Spinal cord (tissue), 10 donors: ENCODE results near the gene OTOG. TPM values are rescaled to one million over a fixed set of nuclear protein-coding genes. Genes with fewer than 3 reads are reported as not detected.
A peak's percentile ranks its signal among the peaks of the same experiment; 100 is the strongest.

Source experiments
- DNase-seq, 6 donors: peaks; one replicate each; pipeline versions ENCODE4 v3.0.0 to v3.0.0-alpha.2; 2013 to 2015; ENCODE audit warnings: low spot score in 6 of 6, low read depth in 4 of 6
- H3K27ac ChIP-seq: one replicate; pipeline ENCODE4 v1.5.1; 2013; ENCODE audit warnings: low read depth, low read length, control low read depth
- H3K27me3 ChIP-seq: one replicate; pipeline ENCODE4 v1.6.1; 2013; ENCODE audit warnings: low read length; ENCODE audit not compliant: control insufficient read depth, insufficient read depth
- H3K36me3 ChIP-seq: one replicate; pipeline ENCODE4 v1.6.1; 2013; ENCODE audit warnings: low read length; ENCODE audit not compliant: control insufficient read depth, insufficient read depth
- H3K4me1 ChIP-seq: one replicate; pipeline ENCODE4 v1.6.1; 2013; ENCODE audit warnings: low read length; ENCODE audit not compliant: control insufficient read depth, insufficient read depth
- H3K4me3 ChIP-seq: one replicate; pipeline ENCODE4 v1.5.1; 2013; ENCODE audit warnings: low read depth, low read length, control low read depth
- H3K9me3 ChIP-seq: one replicate; pipeline ENCODE4 v1.6.1; 2013; ENCODE audit warnings: low read length; ENCODE audit not compliant: control insufficient read depth, insufficient read depth
- whole genome bisulfite sequencing: methylation state at CpG from one replicate; pipeline ENCODE4 v1.1.5; 2013; ENCODE audit warnings: missing lambda C conversion rate; ENCODE audit not compliant: insufficient coverage; 5-methylcytosine and 5-hydroxymethylcytosine counted together
- polyA plus RNA-seq, 2 donors: library from polyadenylated mRNA; unstranded; fragments of 120-200 nt; gene quantifications; one replicate each; pipeline ENCODE4 v1.2.1, GENCODE V29; 2013; ENCODE audit not compliant: insufficient read length in 2 of 2
- total RNA-seq, 2 donors: library from RNA; depleted of rRNA in 1 of 2; stranded (reverse); fragments of 120-200 nt in 1 of 2; fragments of >200 nt in 1 of 2; gene quantifications; one replicate each; pipeline versions ENCODE4 v1.2.3 to v1.2.4, GENCODE V29; 2013 to 2014
- donor health status: healthy.

The OTOG gene
- total and polyA plus RNA-seq, 4 donors, result under 0.01 to 1.3 (median 0.23) TPM; not detected in 1

DNA sequence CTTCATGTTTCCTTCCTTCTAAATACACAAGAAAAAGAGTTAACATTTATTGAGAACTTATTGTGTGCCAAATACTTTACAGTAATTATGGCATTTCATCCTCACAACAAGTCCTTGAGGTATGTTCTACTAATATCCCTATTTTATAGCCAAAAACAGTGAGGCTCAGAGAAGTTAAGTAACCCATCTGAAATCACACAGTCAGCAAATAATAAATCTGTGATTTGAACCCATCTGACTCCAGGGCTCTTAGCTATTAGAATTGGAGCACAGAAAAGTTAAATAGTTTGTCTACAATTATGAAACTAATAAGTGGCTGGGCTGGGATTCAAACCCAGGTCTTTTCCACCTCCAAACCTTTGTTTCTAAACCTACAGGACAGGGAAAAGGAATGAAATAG is 135.8 kb downstream of the OTOG start:
- Histone ChIP-seq H3K9me3 (no peaks in the 10 kb centered on the region), H3K36me3 (no peaks in the 10 kb centered on the region), H3K27me3 (no peaks in the 10 kb centered on the region), H3K27ac (no peak overlapping the region), H3K4me3 (no peak overlapping the region), H3K4me1 (no peaks in the 10 kb centered on the region)
- no peak for DNase-seq

DNA sequence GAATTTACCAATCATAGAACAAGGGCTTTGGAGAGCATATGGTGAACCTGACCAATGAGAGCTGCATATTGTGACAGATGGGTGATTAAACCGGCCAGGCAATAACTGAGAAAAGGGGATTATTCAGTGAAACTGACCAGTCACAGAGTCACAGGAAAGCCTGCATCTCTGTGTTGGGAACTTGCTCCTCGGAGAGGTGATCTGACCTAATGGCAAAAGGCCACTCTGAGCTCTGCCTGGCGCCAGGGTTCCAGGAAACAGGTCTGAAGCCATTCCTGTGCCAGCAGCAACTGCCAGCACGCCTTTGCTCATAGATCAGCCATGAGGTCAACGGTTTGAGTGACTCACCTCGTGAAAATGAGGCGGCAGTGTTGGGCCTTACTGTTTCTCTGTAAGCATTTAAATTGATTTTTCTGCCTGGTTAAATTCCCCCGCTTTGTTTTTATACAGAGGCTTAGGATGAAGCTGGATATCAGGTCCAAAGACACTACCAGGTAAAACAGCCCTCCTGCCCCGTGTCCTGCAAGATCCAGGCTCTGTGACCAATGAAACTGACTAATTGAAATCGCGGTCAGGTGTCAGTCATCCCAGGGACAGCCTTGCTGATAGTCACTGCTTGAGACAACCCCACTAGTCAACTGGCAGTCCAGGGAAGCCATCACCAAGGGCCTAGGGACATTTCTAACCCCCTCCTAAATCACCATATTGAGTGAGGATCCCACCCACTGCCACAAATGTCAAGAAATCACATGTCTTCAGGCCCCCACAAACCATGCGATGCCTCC is 136.5 kb downstream of the OTOG start:
- Histone ChIP-seq H3K27me3 (no peaks in the 10 kb centered on the region), H3K36me3 (no peaks in the 10 kb centered on the region), H3K4me1 (no peaks in the 10 kb centered on the region), H3K9me3 (no peaks in the 10 kb centered on the region), H3K27ac (no peak overlapping the region), H3K4me3 (no peak overlapping the region)
- WGBS, result 76% methylated on average over 9 of the region's 12 CpGs
- no peak for DNase-seq

DNA sequence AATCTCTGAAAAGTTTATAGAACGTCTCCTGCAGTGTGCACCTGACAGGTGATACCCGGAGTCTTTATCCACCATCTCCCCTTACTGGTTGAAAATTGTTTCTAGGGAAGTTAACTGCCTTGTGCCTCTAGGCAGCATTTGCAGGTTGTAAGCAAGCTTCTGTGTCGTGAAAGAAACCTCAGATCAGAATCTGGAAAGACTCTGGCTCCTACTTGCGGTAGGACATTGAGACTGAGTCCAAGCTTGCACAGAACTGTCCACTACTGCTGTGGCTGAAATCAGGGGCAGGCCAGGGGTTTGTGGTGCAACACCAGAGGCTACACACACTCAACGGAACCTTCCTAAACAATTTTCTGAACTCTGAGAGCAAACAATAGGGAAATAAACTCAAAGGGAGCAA is 137.5 kb downstream of the OTOG start:
- Histone ChIP-seq H3K4me3 (no peak overlapping the region), H3K4me1 (no peaks in the 10 kb centered on the region), H3K9me3 (no peaks in the 10 kb centered on the region), H3K27ac (no peak overlapping the region), H3K36me3 (no peaks in the 10 kb centered on the region), H3K27me3 (no peaks in the 10 kb centered on the region)
- 78% methylated on average over 2 of the region's 5 CpGs for WGBS
- no peak for DNase-seq

DNA sequence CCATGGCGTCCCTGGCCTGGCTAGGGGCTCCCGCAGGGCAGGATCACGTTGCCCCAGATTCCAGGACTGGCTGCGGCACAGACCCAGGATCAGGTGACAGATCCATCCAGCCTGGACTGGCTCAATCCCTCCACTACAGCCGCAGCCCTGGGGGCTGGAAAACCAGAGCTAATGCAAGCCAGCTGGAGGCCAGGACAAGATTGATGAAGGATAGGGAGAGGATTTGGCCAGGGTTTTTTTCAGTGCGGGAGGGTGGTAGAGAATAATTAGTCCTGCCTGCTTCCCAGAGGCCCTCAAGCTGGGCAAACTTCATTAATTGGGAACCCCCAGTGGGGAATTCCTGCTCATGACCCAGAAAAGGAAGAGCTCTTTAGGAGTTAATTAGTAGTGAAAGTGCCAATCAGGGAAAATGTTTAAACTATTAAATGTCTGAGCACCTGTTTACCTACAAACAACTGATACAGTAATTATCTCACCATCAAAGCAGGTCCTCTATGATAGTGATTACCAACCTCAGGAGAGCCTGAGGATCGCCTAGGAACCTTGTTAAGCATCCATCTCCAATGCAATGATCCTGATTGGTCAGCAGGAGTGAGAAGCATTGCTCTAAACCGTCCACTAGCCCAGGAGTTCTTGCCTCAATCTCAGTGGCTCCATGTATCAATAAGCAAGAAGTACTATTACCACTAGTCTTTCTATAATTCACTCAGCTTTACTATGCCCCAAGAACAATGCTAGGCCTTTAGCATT is 139.3 kb downstream of the OTOG start:
- H3K27me3 ChIP-seq, result no peaks in the 10 kb centered on the region
- WGBS, result 34% methylated on average over 7 of the region's 8 CpGs

DNA sequence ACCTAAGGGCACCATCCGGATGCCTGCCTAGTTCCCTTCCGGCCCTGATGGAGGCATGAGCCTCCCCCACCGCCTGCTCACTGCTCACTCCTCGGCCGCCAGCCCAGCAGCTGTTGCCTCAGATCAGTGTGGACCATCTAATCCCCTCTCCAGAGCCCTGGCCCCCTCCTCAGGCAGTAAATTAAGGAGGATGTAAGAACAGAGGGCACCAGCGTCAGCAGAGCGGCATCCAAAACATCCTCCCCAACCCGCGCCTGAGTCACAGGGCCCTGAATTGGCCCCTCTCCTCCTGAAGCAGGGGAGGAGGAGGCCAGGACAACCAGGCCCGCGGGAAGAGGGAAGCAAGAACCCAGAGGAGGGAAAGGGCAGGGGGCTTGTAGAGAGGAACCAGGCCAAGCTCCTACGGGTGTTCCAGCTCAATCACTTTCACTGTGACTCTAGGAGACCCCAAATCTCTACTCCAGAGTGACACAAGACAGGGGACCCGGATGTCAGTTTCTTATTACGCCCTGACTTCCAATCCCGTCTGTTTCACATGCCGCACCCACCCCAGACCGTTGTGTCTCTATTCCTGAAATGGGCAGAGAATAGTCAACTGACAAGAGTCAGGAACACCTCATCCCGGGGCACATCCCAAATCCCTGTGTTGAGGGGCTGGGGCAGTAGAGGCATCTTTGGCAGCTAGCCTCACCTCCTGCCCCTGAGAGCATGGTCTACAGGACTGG is 141.0 kb downstream of the OTOG start:
- H3K36me3 ChIP-seq, result no peaks in the 10 kb centered on the region
- no peak for DNase-seq
- H3K4me3 ChIP-seq, result no peak overlapping the region
- no peaks in the 10 kb centered on the region for H3K27me3 ChIP-seq
- no peak overlapping the region for H3K27ac ChIP-seq
- no peaks in the 10 kb centered on the region for H3K4me1 ChIP-seq
- 93% methylated on average over 9 of the region's 18 CpGs for WGBS
- H3K9me3 ChIP-seq, result no peaks in the 10 kb centered on the region

More for the DNA sequence above, 139.3 kb downstream of the OTOG start:
- H3K4me1 ChIP-seq, result no peaks in the 10 kb centered on the region
- peak in 3 of 6 donors; percentile 2 to 70 (median 8) for DNase-seq
- no peak overlapping the region for H3K27ac ChIP-seq
- no peak overlapping the region for H3K4me3 ChIP-seq
- H3K9me3 ChIP-seq, result no peaks in the 10 kb centered on the region
- no peaks in the 10 kb centered on the region for H3K36me3 ChIP-seq

DNA sequence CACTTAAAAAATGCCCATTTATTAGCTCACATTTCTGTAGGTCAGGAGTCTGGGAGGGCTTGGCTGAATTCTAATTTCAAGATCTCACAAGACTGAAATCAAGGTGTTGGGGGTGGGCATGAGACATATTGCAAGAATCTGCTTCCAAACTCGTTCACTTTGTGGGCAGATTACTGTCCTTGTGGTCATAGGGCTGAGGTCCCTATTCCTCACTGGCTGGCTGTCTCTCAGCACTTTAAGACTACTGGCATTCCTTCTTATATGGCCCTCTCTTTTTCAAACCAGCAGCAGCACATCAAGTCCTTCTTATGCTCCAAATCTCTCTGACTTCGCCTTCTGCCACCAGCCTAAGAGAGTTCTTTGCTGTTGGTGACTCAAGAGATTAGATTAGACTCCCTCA is 144.5 kb downstream of the OTOG start:
- Histone ChIP-seq H3K9me3 (no peaks in the 10 kb centered on the region), H3K27ac (no peak overlapping the region), H3K4me3 (no peak overlapping the region), H3K36me3 (no peaks in the 10 kb centered on the region), H3K27me3 (peaks cover 23% of the 10 kb centered on the region), H3K4me1 (peaks cover 7% of the 10 kb centered on the region)
- no CpG with 5 or more reads among the region's 2 CpGs for WGBS
- no peak for DNase-seq

DNA sequence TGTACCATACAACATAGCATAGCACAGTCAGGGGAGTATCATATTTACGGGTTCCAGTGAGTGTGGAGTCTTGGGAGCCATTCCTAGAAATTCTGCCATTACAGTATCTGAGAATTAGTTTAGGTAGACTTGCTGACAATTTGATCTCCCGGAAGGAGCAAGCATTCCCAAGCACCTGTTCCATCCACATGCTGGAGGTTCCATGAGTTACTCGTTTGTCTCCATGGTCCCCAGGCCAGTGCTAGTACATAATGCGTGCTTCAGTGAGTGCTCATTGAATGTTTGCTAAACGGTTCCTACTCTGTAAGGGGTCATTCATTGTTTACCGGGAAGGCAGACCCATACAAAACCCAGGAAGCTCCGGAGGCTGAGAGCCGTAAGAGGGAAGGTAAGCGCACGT is 144.9 kb downstream of the OTOG start:
- Histone ChIP-seq H3K27me3 (peaks cover 27% of the 10 kb centered on the region), H3K4me3 (no peak overlapping the region), H3K27ac (no peak overlapping the region), H3K36me3 (no peaks in the 10 kb centered on the region), H3K9me3 (no peaks in the 10 kb centered on the region), H3K4me1 (peaks cover 7% of the 10 kb centered on the region)
- 41% methylated on average over 7 of the region's 10 CpGs for WGBS
- DNase-seq, result no peak

DNA sequence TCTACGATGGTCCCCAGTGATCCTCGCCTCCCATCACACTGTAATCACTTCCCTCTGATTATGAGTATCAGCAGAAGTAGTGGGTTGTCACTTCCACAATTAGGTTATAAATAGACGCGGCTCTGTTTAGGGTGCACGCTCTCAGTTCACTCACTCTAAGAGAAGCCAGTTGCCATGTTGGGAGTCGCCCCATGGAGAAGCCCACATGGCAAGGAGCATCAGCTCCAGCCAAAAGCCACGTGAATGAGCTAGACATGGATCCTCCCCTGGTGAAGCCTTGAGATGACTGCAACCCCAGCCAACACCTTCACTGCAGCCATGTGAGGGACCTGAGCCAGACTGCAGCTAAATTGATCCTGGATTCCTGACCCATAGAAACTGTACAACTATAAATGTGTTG is 145.9 kb downstream of the OTOG start:
- Histone ChIP-seq H3K4me1 (peaks cover 7% of the 10 kb centered on the region), H3K36me3 (no peaks in the 10 kb centered on the region), H3K9me3 (no peaks in the 10 kb centered on the region), H3K27ac (no peak overlapping the region), H3K4me3 (no peak overlapping the region), H3K27me3 (peaks cover 34% of the 10 kb centered on the region)
- 76% methylated on average over 5 of the region's 7 CpGs for WGBS
- no peak for DNase-seq

DNA sequence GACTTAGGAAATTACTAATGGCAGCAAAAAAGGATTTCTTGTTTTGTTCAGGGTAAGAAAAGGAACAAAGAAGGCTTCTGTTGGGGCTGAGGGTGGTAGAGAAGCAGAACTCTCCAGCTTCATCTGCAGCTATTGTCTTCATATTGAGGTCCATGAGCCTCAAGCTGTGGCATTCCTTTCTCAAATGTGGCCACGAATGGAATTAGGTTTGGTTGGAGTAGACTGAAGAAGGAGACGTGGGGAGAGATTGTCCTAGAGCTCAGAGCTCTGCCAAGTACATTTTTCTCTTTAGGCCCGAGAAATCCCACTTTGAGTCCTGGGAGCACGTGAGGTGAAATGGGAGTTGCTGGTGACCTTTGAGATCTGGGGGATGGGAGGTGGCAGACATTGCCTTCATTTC is 146.5 kb downstream of the OTOG start:
- no peak for DNase-seq
- WGBS, result 70% methylated on average over 3 of the region's 4 CpGs
- peaks cover 34% of the 10 kb centered on the region for H3K27me3 ChIP-seq

More for the DNA sequence above, 146.5 kb downstream of the OTOG start:
- Histone ChIP-seq H3K27ac (no peak overlapping the region), H3K4me1 (peaks cover 7% of the 10 kb centered on the region), H3K4me3 (no peak overlapping the region), H3K36me3 (no peaks in the 10 kb centered on the region), H3K9me3 (no peaks in the 10 kb centered on the region)
